Panc1 (cell line): Measurements from ENCODE around the gene SLC6A12. TPM values are rescaled to one million over a fixed set of nuclear protein-coding genes. Genes with fewer than 3 reads are reported as not detected.

Experiments
- ATAC-seq: fragments of 200-7000 bp; cut with Tn5 transposase; 2 replicates; pipeline ENCODE4 v1.9.1; 2020; ENCODE audit warnings: mild to moderate bottlenecking, moderate library complexity
- BruUV-seq: library from RNA; stranded (reverse); fragments of 400-500 nt; replicated peaks from 2 replicates; lab custom pipeline; 2021; lab: Mats Ljungman, UMichigan
- CTCF ChIA-PET: fragments of 300-600 bp; sonication (Branson Sonifier 250); formaldehyde crosslinking; loops from one replicate; lab custom pipeline; 2022; ENCODE audit warnings: antibody characterized with exemption; lab: Charles Lee
- POLR2A ChIA-PET: fragments of 300-600 bp; sonication (Branson Sonifier 250); formaldehyde crosslinking; loops from one replicate; lab custom pipeline; 2022; ENCODE audit warnings: antibody characterized with exemption; lab: Charles Lee
- DNase-seq: peaks from one replicate; pipeline ENCODE4 v3.0.0-alpha.2; 2010; ENCODE audit warnings: low read depth, low spot score
- H3K27ac ChIP-seq: 2 replicates; pipeline ENCODE4 v1.5.1; 2011; ENCODE audit warnings: mild to moderate bottlenecking, low read length, inconsistent platforms
- H3K27me3 ChIP-seq: fragments of 200-500 bp; sonication (Bioruptor generic); 2 replicates; pipeline ENCODE4 v1.6.0; 2014; ENCODE audit warnings: low read length, inconsistent platforms; ENCODE audit not compliant: control insufficient read depth, insufficient read depth
- H3K36me3 ChIP-seq: fragments of 200-500 bp; sonication (Bioruptor generic); 2 replicates; pipeline ENCODE4 v1.5.1; 2014; ENCODE audit warnings: inconsistent platforms, mild to moderate bottlenecking, low read length, moderate library complexity; ENCODE audit not compliant: control insufficient read depth, insufficient read depth
- H3K4me1 ChIP-seq: 2 replicates; pipeline ENCODE4 v1.5.1; 2011; ENCODE audit warnings: inconsistent platforms, mild to moderate bottlenecking, low read length, moderate library complexity; ENCODE audit not compliant: control insufficient read depth, insufficient read depth
- H3K4me3 ChIP-seq, 2 experiments: 2 replicates each; pipeline ENCODE4 v1.5.1; 2011 to 2012; ENCODE audit warnings: low read depth in 2 of 2, low read length in 2 of 2, mild to moderate bottlenecking in 2 of 2, inconsistent platforms in 1 of 2, moderate library complexity in 1 of 2
- H3K9me3 ChIP-seq: fragments of 200-500 bp; sonication (Bioruptor generic); 2 replicates; pipeline ENCODE4 v1.5.1; 2014; ENCODE audit warnings: low read depth, mild to moderate bottlenecking, inconsistent platforms, low read length, moderate library complexity; ENCODE audit not compliant: control insufficient read depth, insufficient read depth
- POLR2AphosphoS5 ChIP-seq: IDR thresholded peaks from 2 replicates; pipeline ENCODE4 v1.6.1; 2012; ENCODE audit warnings: mild to moderate bottlenecking, low read depth, low read length, moderate library complexity
- SIN3A ChIP-seq: IDR thresholded peaks from 2 replicates; pipeline ENCODE4 v1.6.1; 2012; ENCODE audit warnings: low read depth, mild to moderate bottlenecking, low read length, moderate library complexity, borderline replicate concordance; ENCODE audit not compliant: insufficient read depth
- TCF7L2 ChIP-seq: IDR thresholded peaks from 2 replicates; pipeline ENCODE4 v1.6.1; 2011; ENCODE audit warnings: mild to moderate bottlenecking, low read depth, low read length, inconsistent platforms
- in situ Hi-C: cut with HindIII; loops from 2 replicates; pipeline ENCODE4 v1.10.0; 2016; ENCODE audit warnings: low sequenced_read_pairs, low pct_unique_long_range_greater_than_20kb
- intact Hi-C: fragments of 100-400 bp; cut with micrococcal nuclease; formaldehyde crosslinking; loops from one replicate; pipeline ENCODE4 v1.10.0; 2022; ENCODE audit not compliant: unreplicated experiment
- total RNA-seq: library from RNA; stranded (reverse); gene quantifications from one replicate; pipeline ENCODE4 v1.2.1, GENCODE V29; 2021; ENCODE audit not compliant: unreplicated experiment
- TF ChIP-seq, protein P1 (sequence below), 2 experiments: IDR thresholded peaks; 2 replicates each; pipeline ENCODE4 v1.6.1; 2011 to 2012; ENCODE audit warnings: low read depth in 2 of 2, control low read depth in 1 of 2, low read length in 1 of 2, mild to moderate bottlenecking in 1 of 2, moderate library complexity in 1 of 2; ENCODE audit not compliant: insufficient read depth in 1 of 2
- TF ChIP-seq, protein P2 (sequence below): fragments of 450-650 bp; IDR thresholded peaks from 2 replicates; pipeline ENCODE4 v1.5.1; 2017; ENCODE audit warnings: mild to moderate bottlenecking

The SLC6A12 gene
- total RNA-seq, 1 experiment from 2014 or later, result 1.0 TPM

DNA sequence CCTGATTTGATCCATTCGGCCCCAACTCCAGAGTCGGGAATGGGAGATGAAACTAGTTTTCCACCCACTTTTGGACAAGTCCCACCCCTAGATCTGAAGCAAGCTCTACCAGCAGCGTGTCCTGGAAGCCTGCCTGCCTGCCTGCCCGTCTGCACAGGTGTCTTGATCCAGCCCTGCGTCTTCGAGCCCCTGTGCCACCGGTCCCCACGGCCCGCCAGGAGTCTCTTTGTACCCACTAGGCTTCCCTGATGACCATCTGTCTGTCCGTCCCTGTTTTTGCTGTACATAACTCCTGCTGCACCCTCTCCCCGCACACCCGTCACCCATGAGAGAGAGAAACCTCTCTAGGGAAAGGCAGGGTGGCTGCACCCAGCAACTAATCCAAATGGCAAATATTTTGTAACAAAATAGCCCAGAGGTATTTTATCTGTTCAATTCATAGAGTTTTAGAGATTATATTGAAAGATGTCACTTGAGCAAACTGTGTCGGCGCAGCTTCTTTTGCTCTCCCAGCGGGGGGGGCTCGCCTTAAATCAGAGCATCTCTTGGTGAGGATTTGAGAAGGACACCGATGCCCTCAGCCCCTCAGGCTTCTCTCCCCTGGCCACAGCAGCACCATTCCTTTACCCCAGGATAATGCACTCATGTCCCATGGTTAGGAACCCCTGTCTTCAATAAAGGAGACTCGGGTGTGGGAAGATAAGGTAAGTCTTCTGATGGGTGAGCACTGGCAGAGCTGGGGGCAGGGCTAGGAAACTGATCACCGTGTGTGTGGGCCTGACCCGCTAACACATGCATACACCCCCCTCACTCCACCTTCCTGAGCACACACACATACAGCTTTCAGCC is 35.8 kb downstream of the SLC6A12 start:
- H3K4me3 ChIP-seq, result no peak overlapping the region
- H3K27ac ChIP-seq, result no peak overlapping the region
- DNase-seq (no peak), ATAC-seq (no peak)
- ChIA-PET CTCF (no interaction called here), POLR2A (no interaction called here)
- TF ChIP-seq, protein P1, sequence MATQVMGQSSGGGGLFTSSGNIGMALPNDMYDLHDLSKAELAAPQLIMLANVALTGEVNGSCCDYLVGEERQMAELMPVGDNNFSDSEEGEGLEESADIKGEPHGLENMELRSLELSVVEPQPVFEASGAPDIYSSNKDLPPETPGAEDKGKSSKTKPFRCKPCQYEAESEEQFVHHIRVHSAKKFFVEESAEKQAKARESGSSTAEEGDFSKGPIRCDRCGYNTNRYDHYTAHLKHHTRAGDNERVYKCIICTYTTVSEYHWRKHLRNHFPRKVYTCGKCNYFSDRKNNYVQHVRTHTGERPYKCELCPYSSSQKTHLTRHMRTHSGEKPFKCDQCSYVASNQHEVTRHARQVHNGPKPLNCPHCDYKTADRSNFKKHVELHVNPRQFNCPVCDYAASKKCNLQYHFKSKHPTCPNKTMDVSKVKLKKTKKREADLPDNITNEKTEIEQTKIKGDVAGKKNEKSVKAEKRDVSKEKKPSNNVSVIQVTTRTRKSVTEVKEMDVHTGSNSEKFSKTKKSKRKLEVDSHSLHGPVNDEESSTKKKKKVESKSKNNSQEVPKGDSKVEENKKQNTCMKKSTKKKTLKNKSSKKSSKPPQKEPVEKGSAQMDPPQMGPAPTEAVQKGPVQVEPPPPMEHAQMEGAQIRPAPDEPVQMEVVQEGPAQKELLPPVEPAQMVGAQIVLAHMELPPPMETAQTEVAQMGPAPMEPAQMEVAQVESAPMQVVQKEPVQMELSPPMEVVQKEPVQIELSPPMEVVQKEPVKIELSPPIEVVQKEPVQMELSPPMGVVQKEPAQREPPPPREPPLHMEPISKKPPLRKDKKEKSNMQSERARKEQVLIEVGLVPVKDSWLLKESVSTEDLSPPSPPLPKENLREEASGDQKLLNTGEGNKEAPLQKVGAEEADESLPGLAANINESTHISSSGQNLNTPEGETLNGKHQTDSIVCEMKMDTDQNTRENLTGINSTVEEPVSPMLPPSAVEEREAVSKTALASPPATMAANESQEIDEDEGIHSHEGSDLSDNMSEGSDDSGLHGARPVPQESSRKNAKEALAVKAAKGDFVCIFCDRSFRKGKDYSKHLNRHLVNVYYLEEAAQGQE (IDR thresholded peaks at IDR 0.05; ENCODE audit: insufficient read depth in 1 of 2, low read depth in 2 of 2, low read length in 1 of 2), result no peak
- TF ChIP-seq, protein P2, sequence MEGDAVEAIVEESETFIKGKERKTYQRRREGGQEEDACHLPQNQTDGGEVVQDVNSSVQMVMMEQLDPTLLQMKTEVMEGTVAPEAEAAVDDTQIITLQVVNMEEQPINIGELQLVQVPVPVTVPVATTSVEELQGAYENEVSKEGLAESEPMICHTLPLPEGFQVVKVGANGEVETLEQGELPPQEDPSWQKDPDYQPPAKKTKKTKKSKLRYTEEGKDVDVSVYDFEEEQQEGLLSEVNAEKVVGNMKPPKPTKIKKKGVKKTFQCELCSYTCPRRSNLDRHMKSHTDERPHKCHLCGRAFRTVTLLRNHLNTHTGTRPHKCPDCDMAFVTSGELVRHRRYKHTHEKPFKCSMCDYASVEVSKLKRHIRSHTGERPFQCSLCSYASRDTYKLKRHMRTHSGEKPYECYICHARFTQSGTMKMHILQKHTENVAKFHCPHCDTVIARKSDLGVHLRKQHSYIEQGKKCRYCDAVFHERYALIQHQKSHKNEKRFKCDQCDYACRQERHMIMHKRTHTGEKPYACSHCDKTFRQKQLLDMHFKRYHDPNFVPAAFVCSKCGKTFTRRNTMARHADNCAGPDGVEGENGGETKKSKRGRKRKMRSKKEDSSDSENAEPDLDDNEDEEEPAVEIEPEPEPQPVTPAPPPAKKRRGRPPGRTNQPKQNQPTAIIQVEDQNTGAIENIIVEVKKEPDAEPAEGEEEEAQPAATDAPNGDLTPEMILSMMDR, result no peak
- TF ChIP-seq SIN3A, result no peak
- peaks cover 3% of the 10 kb centered on the region; the same call in 1 of the 2 replicates for H3K4me1 ChIP-seq
- in situ Hi-C loops, result no loop called here
- intact Hi-C loops, result no loop called here
- H3K36me3 ChIP-seq, result no peaks in the 10 kb centered on the region
- no peaks in the 10 kb centered on the region for H3K27me3 ChIP-seq
- no TSS peak for BruUV-seq
- no peaks in the 10 kb centered on the region for H3K9me3 ChIP-seq

DNA sequence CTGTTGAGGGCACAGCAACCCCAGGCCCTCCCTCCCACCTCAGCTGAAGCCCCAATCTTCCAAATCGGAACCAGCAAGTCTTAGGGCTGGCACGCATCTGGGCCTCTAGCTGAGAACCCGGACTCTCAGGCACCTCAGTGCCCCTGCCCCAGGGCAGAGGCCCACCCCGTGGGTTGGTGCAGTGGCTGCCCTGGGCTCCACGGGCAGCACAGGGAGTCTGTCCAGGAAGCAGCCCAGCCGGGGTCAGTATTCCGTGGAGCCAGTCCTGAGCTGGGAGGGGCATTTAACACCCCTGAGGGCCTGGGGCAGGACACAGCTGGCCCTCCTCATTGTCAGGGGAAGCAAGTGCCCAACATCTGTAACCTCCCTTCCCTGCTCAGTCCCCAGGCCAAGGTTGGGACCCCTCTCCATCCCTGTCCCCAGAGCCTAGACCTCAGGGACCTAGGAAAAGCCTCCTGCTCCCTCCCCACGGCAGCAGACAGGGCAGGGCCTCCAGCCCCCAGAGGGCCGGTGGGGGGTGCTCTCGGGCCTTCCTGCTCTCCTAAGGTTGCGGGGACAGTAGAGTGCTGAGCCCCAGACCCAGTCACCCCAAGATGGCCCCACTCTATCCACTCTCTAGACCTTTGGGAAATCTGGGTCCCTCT is 36.5 kb downstream of the SLC6A12 start:
- no peaks in the 10 kb centered on the region for H3K9me3 ChIP-seq
- ChIA-PET POLR2A (no interaction called here), CTCF (no interaction called here)
- in situ Hi-C loops (no loop called here), intact Hi-C loops (no loop called here)
- no peaks in the 10 kb centered on the region for H3K36me3 ChIP-seq
- no peak for ATAC-seq
- peaks cover 3% of the 10 kb centered on the region; the same call in 1 of the 2 replicates for H3K4me1 ChIP-seq
- H3K27me3 ChIP-seq, result no peaks in the 10 kb centered on the region
- no peak overlapping the region for H3K27ac ChIP-seq
- no peak for DNase-seq
- no TSS peak for BruUV-seq
- H3K4me3 ChIP-seq, result no peak overlapping the region
- TF ChIP-seq POLR2AphosphoS5 (no peak), TCF7L2 (no peak), SIN3A (no peak)
- TF ChIP-seq, protein P1 (IDR thresholded peaks at IDR 0.05; ENCODE audit: insufficient read depth in 1 of 2, low read depth in 2 of 2, low read length in 1 of 2), result no peak
- TF ChIP-seq, protein P2, result no peak
